DOHH2 (cell line): Measurements from ENCODE around the gene MRTFB.

Experiments
- CTCF ChIP-seq: fragments of 200-600 bp; sonication (generic); IDR thresholded peaks from one replicate; pipeline ENCODE4 v1.5.1; 2014; ENCODE audit warnings: antibody characterized with exemption, mild to moderate bottlenecking, low read depth, low read length; ENCODE audit not compliant: poor library complexity, severe bottlenecking
- EZH2phosphoT487 ChIP-seq: fragments of 200-600 bp; sonication (generic); IDR thresholded peaks from 2 replicates; pipeline ENCODE4 v1.6.1; 2017; ENCODE audit warnings: borderline replicate concordance, mild to moderate bottlenecking, antibody characterized with exemption, low read length, moderate library complexity, mixed read lengths

- TF ChIP-seq CTCF (no peak), EZH2phosphoT487 (no peak)
Observed at GRCh38 chr16:14199624-14200023, 128.5 kb downstream of the MRTFB start.
